Measurements from ENCODE around the gene CEP55.
"Not testable (repeated sequence)": the region's sequence is repeated elsewhere in the genome, so short reads cannot be mapped to it uniquely, and the experiment has no call there.

The CEP55 gene

GRCh38 chr10:93513091-93513490 lies 16.7 kb downstream of the CEP55 start:
- no peak for DNase-seq (ENCODE audit: low read depth in 3 of 3)

- no peak for DNase-seq (ENCODE audit: low read depth in 3 of 3)
These were observed 18.1 kb downstream of the CEP55 start for GRCh38 chr10:93514521-93514920.

- no peak for DNase-seq (ENCODE audit: low read depth in 3 of 3)
These were observed 18.9 kb downstream of the CEP55 start for GRCh38 chr10:93515071-93516005.

DNA sequence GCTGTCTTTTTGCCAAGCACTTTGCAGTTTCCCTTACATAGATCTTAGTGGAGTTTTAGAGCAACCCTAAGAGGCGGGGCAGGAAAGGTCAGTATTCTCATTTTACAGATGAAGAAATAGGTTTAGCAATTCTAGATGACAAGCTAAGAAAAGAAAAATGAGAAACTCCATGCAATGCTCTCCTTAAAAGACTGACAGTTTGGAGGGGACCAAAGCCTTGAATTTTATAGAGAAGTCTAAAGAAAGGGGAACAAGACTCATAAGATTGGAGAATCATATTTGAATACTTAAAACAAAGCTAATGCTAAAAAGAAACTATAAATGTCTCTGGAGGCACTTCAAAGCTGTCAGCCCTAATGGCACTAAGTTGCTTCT lies 19.6 kb downstream of the CEP55 start:
- no peak for DNase-seq (ENCODE audit: low read depth in 3 of 3)

DNA sequence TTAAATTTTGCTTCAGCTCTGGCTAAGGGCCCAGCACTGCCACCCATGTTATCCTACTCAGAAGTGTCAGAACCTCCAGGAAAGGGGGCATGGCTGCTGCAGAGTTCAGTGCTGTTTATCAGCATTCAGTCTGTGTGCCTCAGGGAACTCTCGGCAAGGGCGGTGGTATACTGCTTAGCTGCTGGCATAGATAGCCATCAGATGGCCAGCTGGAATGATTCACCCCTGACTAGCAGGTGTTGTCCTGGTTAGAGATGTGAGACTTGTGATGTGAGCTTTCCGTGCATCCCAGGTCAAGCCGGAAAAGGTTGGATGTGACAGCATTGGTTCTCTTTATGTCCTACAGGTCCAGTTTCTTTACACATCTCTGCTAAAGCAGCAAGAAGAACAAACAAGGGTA lies 22.1 kb downstream of the CEP55 start:
- no peak for DNase-seq (ENCODE audit: low read depth in 3 of 3)

DNA sequence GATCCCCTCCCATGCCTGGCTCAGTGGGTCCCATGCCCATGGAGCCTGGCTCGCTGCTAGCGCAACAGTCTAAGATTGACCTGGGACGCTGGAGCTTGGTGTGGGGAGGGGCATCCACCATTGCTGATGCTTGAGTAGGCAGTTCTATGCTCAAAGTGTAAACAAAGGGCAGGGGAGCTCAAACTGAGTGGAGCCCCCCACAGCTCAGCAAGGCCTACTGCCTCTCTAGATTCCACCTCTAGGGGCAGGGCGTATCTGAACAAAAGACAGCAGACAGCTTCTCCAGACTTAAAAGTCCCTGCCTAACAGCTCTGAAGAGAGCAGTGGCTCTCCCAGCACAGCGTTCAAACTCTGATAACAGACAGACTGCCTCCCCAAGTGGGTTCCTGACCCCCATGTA lies 38.9 kb downstream of the CEP55 start:
- DNase-seq (ENCODE audit: low read depth in 3 of 3) = no peak

DNA sequence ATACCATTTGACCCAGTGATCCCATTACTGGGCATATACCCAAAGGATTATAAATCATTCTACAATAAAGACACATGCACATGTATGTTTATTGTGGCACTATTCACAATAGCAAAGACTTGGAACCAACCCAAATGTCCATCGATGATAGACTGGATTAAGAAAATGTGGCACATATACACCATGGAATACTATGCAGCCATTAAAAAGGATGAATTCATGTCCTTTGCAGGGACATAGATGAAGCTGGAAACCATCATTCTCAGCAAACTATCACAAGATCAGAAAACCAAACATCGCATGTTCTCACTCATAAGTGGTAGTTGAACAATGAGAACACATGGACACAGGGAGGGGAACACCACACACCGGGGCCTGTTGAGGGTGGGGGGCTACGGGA lies 44.5 kb downstream of the CEP55 start:
- DNase-seq (ENCODE audit: low read depth in 3 of 3) = not testable (repeated sequence)

- peak in 1 of 3 experiments; percentile 16 for DNase-seq (ENCODE audit: low read depth in 3 of 3)
These were observed 45.3 kb downstream of the CEP55 start for GRCh38 chr10:93541402-93542357.

DNA sequence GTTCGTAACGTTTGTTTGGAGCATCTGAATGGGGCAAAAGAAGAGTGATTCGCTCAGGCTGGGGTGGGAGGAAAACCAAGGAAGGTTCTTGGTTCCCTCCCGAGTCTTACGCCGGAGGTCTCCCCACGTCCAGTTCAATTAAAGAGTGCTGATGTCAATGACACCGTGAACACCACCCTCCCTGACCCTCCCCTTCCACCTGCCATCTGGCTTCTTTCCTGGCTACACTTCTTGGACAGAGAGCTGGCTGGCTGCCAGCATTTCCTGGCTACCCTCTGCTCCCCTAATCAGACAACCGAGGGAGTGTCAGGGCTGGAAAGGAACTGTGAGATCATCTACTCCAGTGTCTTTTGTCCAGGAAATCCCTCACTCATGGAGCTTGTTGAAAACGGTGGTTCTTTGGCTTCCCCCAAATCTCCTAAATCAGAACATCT lies 46.0 kb downstream of the CEP55 start:
- no peak for DNase-seq (ENCODE audit: low read depth in 3 of 3)

DNA sequence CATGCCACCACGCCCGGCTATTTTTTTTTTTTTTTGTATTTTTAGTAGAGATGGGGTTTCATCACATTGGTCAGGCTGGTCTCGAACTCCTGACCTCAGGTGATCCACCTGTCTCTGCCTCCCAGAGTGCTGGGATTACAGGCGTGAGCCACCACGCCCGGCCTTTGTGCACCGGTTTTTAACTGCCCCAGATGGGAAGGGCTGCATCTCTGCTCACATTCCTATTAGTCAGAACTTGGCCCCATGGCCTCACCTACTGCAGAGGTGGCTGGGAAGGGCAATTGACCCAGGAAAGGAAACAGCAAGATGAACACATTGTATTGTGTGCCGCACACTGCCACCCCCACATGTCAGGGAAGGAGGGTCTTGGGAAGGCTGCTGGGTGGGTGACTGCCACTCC lies 50.6 kb downstream of the CEP55 start:
- not testable (repeated sequence) for DNase-seq (ENCODE audit: low read depth in 3 of 3)

DNA sequence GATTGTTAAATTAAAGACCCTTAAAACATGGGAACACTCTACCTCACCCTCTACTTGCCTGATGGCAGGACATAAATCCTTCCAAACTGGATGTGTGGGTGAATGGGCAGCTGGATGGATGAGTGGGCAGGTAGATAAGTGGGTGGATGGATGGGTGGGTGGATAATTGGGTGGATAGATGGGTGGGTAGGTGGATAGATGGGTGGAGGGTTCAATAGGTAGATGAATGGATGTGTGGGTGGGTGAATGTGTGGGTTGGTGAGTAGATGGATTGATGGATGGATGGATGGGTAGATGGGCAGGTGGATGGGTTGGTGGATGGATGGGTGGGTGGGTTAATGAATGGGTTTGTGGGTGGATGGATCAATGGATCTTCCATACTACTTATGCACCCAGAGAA lies 51.1 kb downstream of the CEP55 start:
- no peak for DNase-seq (ENCODE audit: low read depth in 3 of 3)

GRCh38 chr10:93548376-93549071 lies 52.1 kb downstream of the CEP55 start:
- no peak for DNase-seq (ENCODE audit: low read depth in 3 of 3)

DNA sequence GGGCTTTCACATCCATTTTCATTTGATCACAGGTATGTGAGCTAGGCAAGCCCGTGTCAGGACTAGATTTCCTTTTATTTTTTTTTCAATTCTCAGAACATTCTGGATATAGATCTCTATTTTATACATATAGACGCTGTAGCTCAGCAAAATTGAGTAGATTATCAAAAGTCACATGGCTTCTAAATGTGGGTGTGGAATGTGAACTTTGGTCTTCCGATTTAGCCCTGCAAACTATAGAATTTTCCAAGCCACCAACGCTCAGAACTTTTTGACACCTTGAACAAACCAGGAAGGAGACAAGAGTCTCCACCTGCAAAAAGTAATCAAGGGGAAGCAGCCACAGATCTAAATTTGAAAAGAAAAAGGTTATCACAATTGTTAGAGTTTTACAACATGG lies 54.2 kb downstream of the CEP55 start:
- DNase-seq (ENCODE audit: low read depth in 3 of 3) = no peak

- no peak for DNase-seq (ENCODE audit: low read depth in 3 of 3)
These were observed 56.4 kb downstream of the CEP55 start for GRCh38 chr10:93552780-93553179.

- DNase-seq (ENCODE audit: low read depth in 3 of 3) = no peak
These were observed 57.3 kb downstream of the CEP55 start for GRCh38 chr10:93553482-93554315.

GRCh38 chr10:93554316-93554663 lies 57.9 kb downstream of the CEP55 start:
- DNase-seq (ENCODE audit: low read depth in 3 of 3) = no peak

DNA sequence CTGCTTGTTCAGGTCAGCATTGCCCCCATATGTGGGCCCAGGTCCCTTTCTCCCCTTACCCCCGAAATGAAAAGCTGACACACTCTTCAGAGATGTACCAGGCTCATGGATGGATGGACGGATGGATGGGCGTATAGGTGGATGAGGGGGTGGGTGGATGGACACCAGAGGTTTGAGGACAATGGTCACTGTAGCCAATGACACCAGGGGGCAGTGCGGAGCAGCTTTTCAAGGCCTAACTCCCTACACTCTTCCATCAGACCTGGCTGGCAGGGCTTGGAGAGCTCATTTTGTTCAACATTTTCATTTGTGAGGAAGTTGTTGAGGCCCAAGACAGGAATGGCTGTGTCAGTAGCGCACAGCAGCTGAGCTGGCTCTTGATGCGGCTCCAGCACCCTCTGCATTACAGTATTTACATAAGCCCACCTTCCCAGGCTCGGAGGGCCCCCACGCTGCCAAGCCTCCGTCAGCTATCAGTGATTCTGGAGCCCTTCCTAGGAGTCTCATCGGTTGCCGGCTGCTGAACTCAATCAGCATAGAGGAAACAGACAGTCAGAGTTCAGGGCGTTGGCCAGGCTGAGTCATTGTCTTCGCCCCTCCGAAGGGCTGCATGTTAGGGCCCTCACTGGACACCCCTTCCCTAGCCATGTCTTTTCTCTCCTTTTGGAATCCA lies 58.5 kb downstream of the CEP55 start:
- peak in 2 of 3 experiments; percentile 2 to 49 for DNase-seq (ENCODE audit: low read depth in 3 of 3)

DNA sequence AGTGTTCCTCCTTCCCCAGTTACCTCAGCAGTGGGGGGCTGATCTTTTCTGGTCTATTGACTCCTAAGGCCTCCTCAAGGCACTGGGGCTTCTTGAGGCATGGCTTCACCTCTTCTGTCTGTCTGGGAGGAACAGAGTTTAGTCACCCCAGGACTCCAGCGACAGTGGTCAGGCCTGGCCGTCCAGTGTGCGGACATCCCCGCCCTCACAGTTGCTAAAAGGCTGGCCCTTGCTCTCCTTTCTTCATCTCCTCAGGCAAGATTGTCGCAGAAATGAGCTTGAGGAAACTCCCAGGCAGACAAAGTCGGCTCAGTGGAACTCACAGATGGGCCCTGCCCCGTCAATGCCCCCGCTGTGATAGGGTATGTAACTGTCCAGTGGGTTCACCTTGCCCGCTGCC lies 63.1 kb downstream of the CEP55 start:
- DNase-seq (ENCODE audit: low read depth in 3 of 3) = no peak

- DNase-seq (ENCODE audit: low read depth in 3 of 3) = no peak
These were observed 64.1 kb downstream of the CEP55 start for GRCh38 chr10:93560541-93560940.

DNA sequence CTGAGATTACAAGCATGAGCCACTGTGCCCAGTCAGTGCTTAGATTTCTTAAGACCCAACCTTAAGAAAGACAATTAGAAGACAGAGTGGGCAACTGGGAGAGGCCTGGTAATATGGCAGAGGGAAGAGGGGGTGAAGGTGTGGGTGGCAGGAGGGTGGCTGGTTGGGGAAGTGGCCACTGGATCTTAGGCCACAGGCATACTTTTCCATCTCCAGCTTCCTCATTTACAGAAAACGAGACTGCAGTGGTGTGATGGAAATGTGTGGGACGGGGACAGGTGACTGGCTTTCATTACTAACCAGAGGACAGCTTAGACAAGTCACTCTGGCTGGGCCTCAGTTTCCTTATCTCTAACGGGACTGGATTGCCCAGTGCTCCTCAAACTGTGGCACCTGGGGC lies 69.0 kb downstream of the CEP55 start:
- no peak for DNase-seq (ENCODE audit: low read depth in 3 of 3)

Data from stimulated activated CD4-positive, alpha-beta T cell treated with anti-CD3 and anti-CD28 coated beads, TNF-alpha, amount 100 ng/mL, for 24 hours (primary cell).